ENCODE measurements around the gene FLNB. TPM values are rescaled to one million over a fixed set of nuclear protein-coding genes. Genes with fewer than 3 reads are reported as not detected.

FLNB gene
- total RNA-seq, 2 donors from 2014 or later: 331 to 408 TPM

GRCh38 chr3:58009749-58010535, 1.7 kb downstream of the FLNB start:
- Histone ChIP-seq H3K27me3 (replicated peaks; ENCODE audit: insufficient read depth) (no peaks in the 10 kb centered on the region), H3K9me3 (no peaks in the 10 kb centered on the region), H3K4me3 (peak overlapping the region; percentile 75 to 88), H3K36me3 (no peaks in the 10 kb centered on the region), H3K27ac (peak overlapping the region; percentile 83 to 93), H3K4me1 (replicated peaks) (peaks cover 26% of the 10 kb centered on the region)
- TF ChIP-seq POLR2A (IDR thresholded peaks at IDR 0.05) (no peak), CTCF (IDR thresholded peaks at IDR 0.05) (peak in 1 of 4 experiments; percentile 11), POLR2AphosphoS5 (IDR thresholded peaks at IDR 0.05) (peak; percentile 85)
- intact Hi-C loops (cut with DNase I): loop anchor here (2.0 to 5.0 kb wide), 2 partner anchors 62 to 163 kb away; no protein-coding TSS in a partner anchor
- 10% methylated on average over 6 of the region's 6 CpGs for WGBS
- peak; percentile 88 for DNase-seq (ENCODE audit: low spot score)

GRCh38 chr3:58010562-58010961, 2.3 kb downstream of the FLNB start:
- intact Hi-C loops (cut with DNase I): loop anchor here (5.0 kb wide), 1 partner anchor 62 kb away; no protein-coding TSS in a partner anchor
- Histone ChIP-seq H3K36me3 (no peaks in the 10 kb centered on the region), H3K27me3 (replicated peaks; ENCODE audit: insufficient read depth) (no peaks in the 10 kb centered on the region), H3K4me1 (replicated peaks) (peaks cover 26% of the 10 kb centered on the region), H3K27ac (peak overlapping the region; percentile 83 to 93), H3K9me3 (no peaks in the 10 kb centered on the region), H3K4me3 (peak overlapping the region; percentile 75 to 88)
- no peak for DNase-seq (ENCODE audit: low spot score)
- WGBS: 20% methylated on average over 5 of the region's 5 CpGs
- TF ChIP-seq POLR2A (IDR thresholded peaks at IDR 0.05) (no peak), POLR2AphosphoS5 (IDR thresholded peaks at IDR 0.05) (no peak), CTCF (IDR thresholded peaks at IDR 0.05) (no peak)

DNA sequence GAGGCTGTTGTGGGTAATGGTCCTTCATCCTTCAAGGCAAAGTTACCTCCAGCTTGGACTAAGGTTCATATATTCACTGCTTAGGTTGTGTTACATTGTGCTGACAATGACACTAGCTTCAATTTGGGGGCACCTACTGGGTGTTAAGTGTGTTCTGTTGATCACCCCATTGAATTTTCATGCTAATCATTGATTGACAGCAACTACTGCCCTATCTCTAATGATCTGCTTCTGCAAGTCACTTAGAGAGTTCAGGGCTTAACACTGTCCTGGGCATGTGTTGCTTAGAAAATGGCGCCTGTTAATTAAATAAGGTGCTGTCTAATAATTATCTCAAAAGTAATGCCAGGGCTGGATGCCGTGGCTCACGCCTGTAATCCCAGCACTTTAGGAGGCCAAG, 3.4 kb downstream of the FLNB start:
- Histone ChIP-seq H3K27ac (peak overlapping the region; percentile 83 to 93), H3K4me3 (peak overlapping the region in 1 of 2 donors; percentile 88), H3K4me1 (replicated peaks) (peaks cover 26% of the 10 kb centered on the region), H3K9me3 (no peaks in the 10 kb centered on the region), H3K36me3 (no peaks in the 10 kb centered on the region), H3K27me3 (replicated peaks; ENCODE audit: insufficient read depth) (no peaks in the 10 kb centered on the region)
- 76% methylated on average over 3 of the region's 3 CpGs for WGBS
- no peak for DNase-seq (ENCODE audit: low spot score)
- intact Hi-C loops (cut with DNase I): loop anchor here (5.0 kb wide), 1 partner anchor 61 kb away; no protein-coding TSS in a partner anchor
- no peak for TF ChIP-seq POLR2A (IDR thresholded peaks at IDR 0.05)
- no peak for TF ChIP-seq POLR2AphosphoS5 (IDR thresholded peaks at IDR 0.05)
- no peak for TF ChIP-seq CTCF (IDR thresholded peaks at IDR 0.05)

DNA sequence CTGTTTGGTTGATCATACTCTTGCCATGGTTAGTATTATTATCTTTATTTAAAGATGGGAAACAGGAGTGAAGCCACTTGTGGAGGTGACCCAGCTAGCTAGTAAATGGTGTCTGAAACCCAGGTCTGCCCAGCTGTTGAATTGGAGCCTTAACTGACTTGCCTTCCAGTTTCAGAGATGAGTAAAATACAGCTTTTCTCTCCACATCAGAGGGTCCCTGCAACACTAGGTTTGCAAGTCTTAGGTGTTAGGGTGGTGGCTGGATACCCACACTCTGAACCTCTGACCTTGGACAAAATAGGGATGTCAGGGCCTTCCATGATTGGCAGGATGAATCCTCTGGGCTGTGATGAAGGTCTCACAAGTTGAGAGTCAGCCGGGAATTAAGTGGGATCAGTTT, 4.1 kb downstream of the FLNB start:
- Histone ChIP-seq H3K9me3 (no peaks in the 10 kb centered on the region), H3K4me1 (replicated peaks) (peaks cover 26% of the 10 kb centered on the region), H3K27ac (peak overlapping the region; percentile 41 to 93), H3K4me3 (no peak overlapping the region), H3K27me3 (replicated peaks; ENCODE audit: insufficient read depth) (no peaks in the 10 kb centered on the region), H3K36me3 (no peaks in the 10 kb centered on the region)
- no peak for TF ChIP-seq POLR2A (IDR thresholded peaks at IDR 0.05)
- TF ChIP-seq POLR2AphosphoS5 (IDR thresholded peaks at IDR 0.05): no peak
- TF ChIP-seq CTCF (IDR thresholded peaks at IDR 0.05): no peak
- 82% methylated on average over 1 of the region's 1 CpG for WGBS
- DNase-seq (ENCODE audit: low spot score): no peak
- intact Hi-C loops (cut with DNase I): loop anchor here (5.0 kb wide), 1 partner anchor 60 kb away; no protein-coding TSS in a partner anchor

Data from prostate gland (tissue), 2 donors.